Smooth muscle cell (in vitro differentiated cells): ENCODE results near the gene GTF3C5. TPM values are rescaled to one million over a fixed set of nuclear protein-coding genes. Genes with fewer than 3 reads are reported as not detected.
"Not testable (repeated sequence)": the region's sequence is repeated elsewhere in the genome, so short reads cannot be mapped to it uniquely, and the experiment has no call there.

Experiments
- DNase-seq: peaks from one replicate; lab custom pipeline; 2025; ENCODE audit not compliant: unreplicated experiment; lab: John Stamatoyannopoulos, UW
- H2AFZ ChIP-seq: fragments of 200-600 bp; sonication (generic); 2 replicates; pipeline ENCODE4 v1.6.0; 2016; ENCODE audit warnings: antibody characterized with exemption, low read depth, mild to moderate bottlenecking
- H3F3A ChIP-seq: fragments of 200-600 bp; sonication (generic); 2 replicates; pipeline ENCODE4 v1.6.0; 2017; ENCODE audit warnings: antibody characterized with exemption, low read depth
- H3K27ac ChIP-seq: fragments of 200-600 bp; sonication (generic); 2 replicates; pipeline ENCODE4 v1.5.1; 2016; ENCODE audit warnings: low read depth, mild to moderate bottlenecking
- H3K27me3 ChIP-seq: fragments of 200-600 bp; sonication (generic); 2 replicates; pipeline ENCODE4 v1.6.1; 2016; ENCODE audit warnings: low read depth, mild to moderate bottlenecking
- H3K36me3 ChIP-seq: fragments of 200-600 bp; sonication (generic); 2 replicates; pipeline ENCODE4 v1.5.1; 2016; ENCODE audit warnings: low read depth
- H3K4me1 ChIP-seq: fragments of 200-600 bp; sonication (generic); 2 replicates; pipeline ENCODE4 v1.5.1; 2016; ENCODE audit warnings: low read depth
- H3K4me2 ChIP-seq: fragments of 200-600 bp; sonication (generic); 2 replicates; pipeline ENCODE4 v1.6.0; 2016; ENCODE audit warnings: mild to moderate bottlenecking
- H3K4me3 ChIP-seq: fragments of 200-600 bp; sonication (generic); 2 replicates; pipeline ENCODE4 v1.5.1; 2016; ENCODE audit warnings: mild to moderate bottlenecking
- H3K79me2 ChIP-seq: fragments of 200-600 bp; sonication (generic); 2 replicates; pipeline ENCODE4 v1.6.0; 2016; ENCODE audit warnings: low read depth, mild to moderate bottlenecking
- H3K9ac ChIP-seq: fragments of 200-600 bp; sonication (generic); 2 replicates; pipeline ENCODE4 v1.6.0; 2016; ENCODE audit warnings: low read depth
- H3K9me3 ChIP-seq: fragments of 200-600 bp; sonication (generic); replicated peaks from 2 replicates; pipeline ENCODE4 v1.5.1; 2016; ENCODE audit warnings: low read depth
- H4K20me1 ChIP-seq: fragments of 200-600 bp; sonication (generic); 2 replicates; pipeline ENCODE4 v1.6.0; 2016; ENCODE audit warnings: low read depth
- CTCF ChIP-seq: fragments of 200-600 bp; sonication (generic); IDR thresholded peaks from 2 replicates; pipeline ENCODE4 v1.5.1; 2017; ENCODE audit warnings: borderline replicate concordance, mild to moderate bottlenecking, antibody characterized with exemption; ENCODE audit not compliant: insufficient read depth, poor library complexity, severe bottlenecking
- WGBS: methylation state at CpG from one replicate; pipeline ENCODE4 v1.1.7; 2016; ENCODE audit warnings: low lambda C conversion rate; 5-methylcytosine and 5-hydroxymethylcytosine counted together
- polyA plus RNA-seq: library from polyadenylated mRNA; unstranded; fragments of >200 nt; fragmentation: Nextera tagmentation; extraction: Ambion mirVana; gene quantifications from 2 replicates; pipeline ENCODE4 v1.2.1, GENCODE V29; 2016
- total RNA-seq: library from RNA; depleted of rRNA; stranded (reverse); fragments of >200 nt; gene quantifications from 2 replicates; pipeline ENCODE4 v1.2.3, GENCODE V29; 2014

Gene GTF3C5
- total and polyA plus RNA-seq, 2 experiments from 2014 or later, result 44.2 to 59.0 TPM

DNA sequence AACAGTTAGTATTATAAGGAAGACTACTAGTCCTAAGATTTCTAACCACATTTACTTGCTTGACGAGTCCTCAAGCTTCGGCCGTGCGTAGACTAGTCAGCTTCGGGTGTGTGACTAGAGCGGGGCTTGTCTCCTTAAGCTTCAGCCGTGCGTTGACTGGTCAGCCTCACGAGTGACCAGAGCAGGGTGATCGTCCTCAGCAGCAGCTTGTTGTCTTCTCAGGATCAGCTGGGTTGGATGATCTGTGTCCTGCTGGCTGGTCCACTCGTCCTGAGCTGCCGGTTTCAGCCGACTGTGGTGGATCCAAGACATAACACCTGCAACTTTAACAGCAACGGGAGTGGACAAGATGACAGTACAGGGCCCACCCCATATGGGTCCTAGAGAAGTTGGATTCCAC lies 47.7 kb downstream of the GTF3C5 start:
- no peak for DNase-seq
- Histone ChIP-seq H3K36me3 (no peaks in the 10 kb centered on the region), H3K9me3 (no peaks in the 10 kb centered on the region), H3K4me1 (peaks cover 13% of the 10 kb centered on the region), H3K4me3 (no peak overlapping the region), H3K79me2 (no peaks in the 10 kb centered on the region), H3F3A (peaks cover 14% of the 10 kb centered on the region), H3K9ac (no peak overlapping the region), H4K20me1 (no peaks in the 10 kb centered on the region), H2AFZ (no peak overlapping the region), H3K4me2 (no peak overlapping the region), H3K27me3 (no peaks in the 10 kb centered on the region), H3K27ac (no peak overlapping the region)
- no peak for TF ChIP-seq CTCF
- WGBS, result 93% methylated on average over 14 of the region's 14 CpGs

DNA sequence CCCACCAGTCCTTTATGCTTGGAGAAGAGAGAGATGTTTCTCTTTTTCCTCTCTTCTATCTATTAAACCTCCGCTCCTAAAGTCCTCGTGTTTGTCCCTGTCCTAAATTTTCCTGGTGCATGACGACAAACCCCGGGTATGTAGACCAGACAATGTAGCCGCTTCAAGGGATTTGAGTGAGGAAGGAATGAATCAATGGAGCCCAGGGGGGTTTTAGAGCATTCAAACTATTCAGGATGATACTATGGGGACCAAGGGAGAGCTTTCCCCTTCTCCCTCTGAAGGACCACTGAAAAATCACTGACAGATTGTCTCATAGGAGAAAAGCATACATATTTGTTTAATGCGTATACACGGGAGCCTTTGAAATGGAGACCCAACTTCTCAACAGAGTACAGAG lies 49.4 kb downstream of the GTF3C5 start:
- no peak for DNase-seq
- Histone ChIP-seq H3K79me2 (no peaks in the 10 kb centered on the region), H3K9me3 (no peaks in the 10 kb centered on the region), H4K20me1 (no peaks in the 10 kb centered on the region), H3K4me1 (peaks cover 13% of the 10 kb centered on the region), H3K27me3 (no peaks in the 10 kb centered on the region), H3K9ac (no peak overlapping the region), H2AFZ (no peak overlapping the region), H3K4me2 (no peak overlapping the region), H3K4me3 (no peak overlapping the region), H3K27ac (no peak overlapping the region), H3F3A (peaks cover 14% of the 10 kb centered on the region), H3K36me3 (no peaks in the 10 kb centered on the region)
- no peak for TF ChIP-seq CTCF
- WGBS, result 64% methylated on average over 7 of the region's 7 CpGs

- DNase-seq, H3K79me2 ChIP-seq: not testable (repeated sequence)
Measured at GRCh38 chr9:133080786-133081779, 50.3 kb downstream of the GTF3C5 start.

GRCh38 chr9:133081957-133082644 lies 51.3 kb downstream of the GTF3C5 start:
- not testable (repeated sequence) for H3K79me2 ChIP-seq

More at GRCh38 chr9:133080786-133081779, 50.3 kb downstream of the GTF3C5 start:
- H3K36me3 ChIP-seq, H3K4me2 ChIP-seq, H3K4me3 ChIP-seq, H3K4me1 ChIP-seq, H3K9me3 ChIP-seq, H3F3A ChIP-seq, H3K27ac ChIP-seq, H3K27me3 ChIP-seq, H2AFZ ChIP-seq, H4K20me1 ChIP-seq, H3K9ac ChIP-seq: not testable (repeated sequence)
- WGBS, result 79% methylated on average over 10 of the region's 18 CpGs

GRCh38 chr9:133083688-133084087 lies 52.9 kb downstream of the GTF3C5 start:
- H3F3A ChIP-seq, H3K9ac ChIP-seq, H3K27ac ChIP-seq, DNase-seq, H3K9me3 ChIP-seq, H3K4me3 ChIP-seq, H2AFZ ChIP-seq, H3K27me3 ChIP-seq, H4K20me1 ChIP-seq, H3K4me2 ChIP-seq, H3K79me2 ChIP-seq, H3K36me3 ChIP-seq, H3K4me1 ChIP-seq: not testable (repeated sequence)
- WGBS, result 87% methylated on average over 7 of the region's 9 CpGs

More at GRCh38 chr9:133081957-133082644, 51.3 kb downstream of the GTF3C5 start:
- H3K9ac ChIP-seq, H3K4me3 ChIP-seq, H2AFZ ChIP-seq, H3K4me1 ChIP-seq, H3K4me2 ChIP-seq, H4K20me1 ChIP-seq, DNase-seq, H3F3A ChIP-seq, H3K27ac ChIP-seq, H3K9me3 ChIP-seq, H3K36me3 ChIP-seq, H3K27me3 ChIP-seq: not testable (repeated sequence)
- 98% methylated on average over 7 of the region's 12 CpGs for WGBS

DNA sequence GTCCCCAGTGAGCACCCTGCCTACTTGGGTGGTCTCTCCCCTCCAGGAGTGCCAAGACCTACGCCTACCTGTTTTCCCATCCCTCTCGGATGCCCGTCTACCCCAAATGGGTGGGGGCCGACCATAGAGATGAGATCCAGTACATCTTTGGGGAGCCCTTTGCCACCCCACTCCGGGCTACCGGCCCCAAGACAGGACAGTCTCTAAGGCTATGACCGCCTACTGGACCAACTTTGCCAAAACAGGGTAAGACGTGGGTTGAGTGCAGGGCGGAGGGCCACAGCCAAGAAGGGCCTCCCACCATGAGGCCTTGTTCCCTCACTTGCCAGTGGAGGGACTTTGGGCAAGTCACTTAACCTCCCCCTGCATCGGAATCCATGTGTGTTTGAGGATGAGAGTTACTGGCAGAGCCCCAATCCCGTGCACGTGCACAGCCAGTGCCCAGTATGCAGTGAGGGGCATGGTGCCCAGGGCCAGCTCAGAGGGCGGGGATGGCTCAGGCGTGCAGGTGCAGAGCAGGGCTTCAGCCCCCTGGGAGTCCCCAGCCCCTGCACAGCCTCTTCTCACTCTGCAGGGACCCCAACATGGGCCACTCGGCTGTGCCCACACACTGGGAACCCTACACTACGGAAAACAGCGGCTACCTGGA lies 55.5 kb downstream of the GTF3C5 start:
- DNase-seq, H3K4me1 ChIP-seq, H3K9me3 ChIP-seq, H3K4me2 ChIP-seq, H3K27me3 ChIP-seq, H3K4me3 ChIP-seq, H4K20me1 ChIP-seq, H3F3A ChIP-seq, H3K36me3 ChIP-seq, H2AFZ ChIP-seq, H3K79me2 ChIP-seq, H3K27ac ChIP-seq, H3K9ac ChIP-seq: not testable (repeated sequence)
- 89% methylated on average over 14 of the region's 17 CpGs for WGBS
